Measurements from ENCODE around the gene SYT17. TPM values are rescaled to one million over a fixed set of nuclear protein-coding genes. Genes with fewer than 3 reads are reported as not detected.

The SYT17 gene
- total RNA-seq, 2 donors from 2014 or later: 1.8 to 1.9 TPM

DNA sequence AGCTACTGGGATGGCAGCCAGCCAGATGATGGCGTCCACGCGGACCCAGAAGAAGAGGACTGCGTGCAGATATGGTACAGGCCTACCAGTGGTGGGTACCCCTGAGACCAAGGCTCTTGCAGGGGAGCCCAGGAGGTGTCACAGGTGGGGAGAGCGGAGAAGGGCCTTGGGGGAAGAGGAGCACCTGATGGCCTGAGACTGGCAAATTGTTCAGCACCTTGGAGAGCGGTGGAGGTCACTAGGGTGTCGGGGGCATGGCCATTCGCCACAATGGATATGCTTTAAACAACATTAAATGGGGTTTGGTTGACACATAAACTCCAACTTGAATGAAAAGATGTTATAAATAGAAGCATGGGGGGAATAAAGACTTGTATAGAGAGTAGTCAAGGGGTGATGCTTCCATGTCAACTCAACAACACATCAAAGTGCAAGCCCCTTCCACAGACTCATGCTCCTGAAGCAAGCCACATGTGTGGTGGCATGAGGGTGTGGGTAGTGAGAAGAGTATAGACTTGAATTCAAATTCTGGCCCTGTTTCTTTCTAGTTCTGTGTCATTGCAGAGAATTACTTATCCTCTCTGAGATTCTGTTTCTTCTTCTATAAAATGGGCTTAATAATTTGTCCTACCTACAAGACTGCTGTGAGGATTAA lies 139.7 kb downstream of the SYT17 start:
- H3K27ac ChIP-seq: no peak overlapping the region
- H3K27me3 ChIP-seq (replicated peaks; ENCODE audit: insufficient read depth): no peaks in the 10 kb centered on the region
- ATAC-seq (ENCODE audit: insufficient number of reproducible peaks, low FRiP score, low read depth): no peak
- no peaks in the 10 kb centered on the region for H3K9me3 ChIP-seq
- DNase-seq (ENCODE audit: low spot score): no peak
- H3K4me3 ChIP-seq: no peak overlapping the region
- H3K36me3 ChIP-seq: no peaks in the 10 kb centered on the region
- TF ChIP-seq, protein P1, sequence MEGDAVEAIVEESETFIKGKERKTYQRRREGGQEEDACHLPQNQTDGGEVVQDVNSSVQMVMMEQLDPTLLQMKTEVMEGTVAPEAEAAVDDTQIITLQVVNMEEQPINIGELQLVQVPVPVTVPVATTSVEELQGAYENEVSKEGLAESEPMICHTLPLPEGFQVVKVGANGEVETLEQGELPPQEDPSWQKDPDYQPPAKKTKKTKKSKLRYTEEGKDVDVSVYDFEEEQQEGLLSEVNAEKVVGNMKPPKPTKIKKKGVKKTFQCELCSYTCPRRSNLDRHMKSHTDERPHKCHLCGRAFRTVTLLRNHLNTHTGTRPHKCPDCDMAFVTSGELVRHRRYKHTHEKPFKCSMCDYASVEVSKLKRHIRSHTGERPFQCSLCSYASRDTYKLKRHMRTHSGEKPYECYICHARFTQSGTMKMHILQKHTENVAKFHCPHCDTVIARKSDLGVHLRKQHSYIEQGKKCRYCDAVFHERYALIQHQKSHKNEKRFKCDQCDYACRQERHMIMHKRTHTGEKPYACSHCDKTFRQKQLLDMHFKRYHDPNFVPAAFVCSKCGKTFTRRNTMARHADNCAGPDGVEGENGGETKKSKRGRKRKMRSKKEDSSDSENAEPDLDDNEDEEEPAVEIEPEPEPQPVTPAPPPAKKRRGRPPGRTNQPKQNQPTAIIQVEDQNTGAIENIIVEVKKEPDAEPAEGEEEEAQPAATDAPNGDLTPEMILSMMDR (IDR thresholded peaks at IDR 0.05): no peak
- H3K4me1 ChIP-seq (ENCODE audit: control insufficient read depth in 1 of 2, low read depth in 2 of 2): no peaks in the 10 kb centered on the region

DNA sequence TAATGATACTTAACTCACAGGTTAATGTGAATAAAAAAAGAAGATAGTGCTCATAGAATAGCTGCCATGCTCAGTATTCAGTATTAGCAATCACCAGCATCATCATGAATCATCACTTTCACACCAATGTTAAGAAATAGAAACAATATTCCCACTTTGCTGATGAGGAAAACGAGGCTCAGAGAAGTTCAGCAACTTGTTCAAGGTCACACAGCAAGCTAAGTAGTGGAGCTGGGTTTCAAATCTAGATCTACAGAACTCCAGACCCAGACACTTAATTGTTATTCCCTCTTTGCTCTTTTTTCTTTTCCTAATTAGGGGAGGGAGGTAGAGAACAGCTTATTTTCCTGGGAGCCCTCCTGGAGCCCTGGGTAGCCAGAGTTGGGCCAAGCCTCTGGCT lies 140.4 kb downstream of the SYT17 start:
- no peak for ATAC-seq (ENCODE audit: insufficient number of reproducible peaks, low FRiP score, low read depth)

DNA sequence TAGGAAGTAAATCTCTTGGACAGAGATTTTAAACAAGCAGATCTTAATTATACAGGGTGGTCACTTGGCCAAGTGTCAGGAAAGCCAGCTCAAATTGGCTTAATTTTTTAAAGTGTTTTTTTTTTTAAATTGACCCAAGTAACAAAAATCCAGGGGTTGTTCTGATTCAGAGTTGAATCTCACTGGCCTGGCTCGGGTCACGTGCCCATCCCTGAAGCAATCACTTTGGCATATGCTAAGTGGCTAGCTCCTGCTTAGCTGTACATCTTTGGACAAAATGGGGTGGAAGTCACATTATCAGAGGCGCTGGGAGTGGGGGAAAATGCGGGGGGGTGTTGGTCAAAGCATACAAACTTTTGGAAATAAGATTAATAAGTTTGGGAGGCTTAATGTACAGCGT lies 141.1 kb downstream of the SYT17 start:
- no peak overlapping the region for H3K4me3 ChIP-seq
- TF ChIP-seq, protein P1 (IDR thresholded peaks at IDR 0.05): no peak
- H3K27me3 ChIP-seq (replicated peaks; ENCODE audit: insufficient read depth): no peaks in the 10 kb centered on the region
- H3K36me3 ChIP-seq: no peaks in the 10 kb centered on the region
- no peak overlapping the region for H3K27ac ChIP-seq
- H3K9me3 ChIP-seq: no peaks in the 10 kb centered on the region
- no peaks in the 10 kb centered on the region for H3K4me1 ChIP-seq (ENCODE audit: control insufficient read depth in 1 of 2, low read depth in 2 of 2)
- ATAC-seq (ENCODE audit: insufficient number of reproducible peaks, low FRiP score, low read depth) (no peak), DNase-seq (ENCODE audit: low spot score) (no peak)

More for the DNA sequence above, 140.4 kb downstream of the SYT17 start:
- H3K27ac ChIP-seq: no peak overlapping the region
- H3K27me3 ChIP-seq (replicated peaks; ENCODE audit: insufficient read depth): no peaks in the 10 kb centered on the region
- no peaks in the 10 kb centered on the region for H3K9me3 ChIP-seq
- no peaks in the 10 kb centered on the region for H3K4me1 ChIP-seq (ENCODE audit: control insufficient read depth in 1 of 2, low read depth in 2 of 2)
- TF ChIP-seq, protein P1 (IDR thresholded peaks at IDR 0.05): no peak
- no peak for DNase-seq (ENCODE audit: low spot score)
- H3K36me3 ChIP-seq: no peaks in the 10 kb centered on the region
- H3K4me3 ChIP-seq: no peak overlapping the region

DNA sequence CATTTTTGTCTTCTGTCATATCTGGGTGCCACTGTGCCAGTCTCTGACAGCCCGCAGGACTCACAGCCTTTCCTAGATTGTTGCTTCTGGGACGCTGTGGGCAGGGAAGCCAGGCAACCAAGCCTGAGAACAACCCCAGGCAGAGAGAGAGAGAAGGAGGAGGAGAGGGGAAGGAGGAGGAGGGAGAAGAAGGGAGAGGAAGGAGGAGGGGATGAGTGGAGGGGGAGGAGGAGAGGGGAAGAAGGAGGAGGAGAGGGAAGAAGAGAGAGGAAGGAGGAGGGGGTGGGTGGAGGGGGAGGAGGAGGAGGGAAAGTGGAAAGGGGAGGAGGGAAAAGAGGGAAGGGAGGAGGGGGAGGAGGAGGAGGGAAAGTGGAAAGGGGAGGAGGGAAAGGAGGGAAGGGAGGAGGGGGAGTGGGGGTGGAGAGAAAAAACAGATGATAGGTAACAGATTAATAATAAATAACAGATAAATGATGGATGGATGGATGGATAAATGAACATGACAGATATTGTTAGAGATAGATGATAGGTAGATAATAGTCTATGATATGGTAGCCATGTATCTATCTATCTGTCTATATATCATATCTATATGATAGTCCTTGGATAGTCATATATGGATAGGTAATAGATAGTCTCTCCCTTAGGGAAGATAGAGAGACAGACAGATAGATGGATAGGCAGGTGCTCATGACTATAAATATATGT lies 146.8 kb downstream of the SYT17 start:
- ATAC-seq (ENCODE audit: insufficient number of reproducible peaks, low FRiP score, low read depth) (no peak), DNase-seq (ENCODE audit: low spot score) (no peak)
- no peak overlapping the region for H3K27ac ChIP-seq
- H3K36me3 ChIP-seq: no peaks in the 10 kb centered on the region
- TF ChIP-seq, protein P1 (IDR thresholded peaks at IDR 0.05): no peak
- H3K9me3 ChIP-seq: no peaks in the 10 kb centered on the region
- H3K4me3 ChIP-seq: no peak overlapping the region
- no peaks in the 10 kb centered on the region for H3K4me1 ChIP-seq (ENCODE audit: control insufficient read depth in 1 of 2, low read depth in 2 of 2)
- no peaks in the 10 kb centered on the region for H3K27me3 ChIP-seq (replicated peaks; ENCODE audit: insufficient read depth)

DNA sequence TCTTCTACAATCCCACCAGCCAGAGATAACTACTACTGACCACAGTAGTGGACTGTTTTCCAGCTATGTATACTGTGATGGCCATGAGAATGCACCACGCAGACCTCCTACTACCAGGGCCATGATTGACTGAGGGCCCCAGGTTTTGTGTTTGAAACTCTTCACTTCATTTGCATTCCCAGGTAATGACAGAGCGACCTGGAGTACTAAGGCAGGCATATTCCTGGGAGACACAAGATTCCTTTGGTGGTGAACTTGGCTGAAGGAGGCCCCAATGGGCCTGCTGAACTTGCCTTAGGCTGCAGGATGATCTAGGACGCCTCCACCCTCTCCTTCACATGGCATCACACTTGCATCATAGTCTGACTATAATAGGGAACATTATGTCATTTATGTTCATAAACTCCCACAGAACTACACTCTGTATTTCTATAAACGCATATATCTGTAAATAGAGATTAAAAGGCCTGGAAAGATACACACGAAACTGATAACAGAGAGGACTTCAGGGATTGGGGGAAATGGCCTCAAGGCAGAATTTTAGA lies 147.9 kb downstream of the SYT17 start:
- TF ChIP-seq, protein P1 (IDR thresholded peaks at IDR 0.05): no peak
- H3K27ac ChIP-seq: no peak overlapping the region
- ATAC-seq (ENCODE audit: insufficient number of reproducible peaks, low FRiP score, low read depth): no peak
- H3K27me3 ChIP-seq (replicated peaks; ENCODE audit: insufficient read depth): no peaks in the 10 kb centered on the region
- no peak overlapping the region for H3K4me3 ChIP-seq
- no peaks in the 10 kb centered on the region for H3K9me3 ChIP-seq
- no peak for DNase-seq (ENCODE audit: low spot score)
- no peaks in the 10 kb centered on the region for H3K36me3 ChIP-seq
- no peaks in the 10 kb centered on the region for H3K4me1 ChIP-seq (ENCODE audit: control insufficient read depth in 1 of 2, low read depth in 2 of 2)

Measured in thoracic aorta (tissue), 2 donors.